Trophoblast cell (in vitro differentiated cells and primary cell): ENCODE data around the gene MIGA1.

Experiments used
- DNase-seq, 2 donors: peaks; one replicate each; pipeline ENCODE4 v3.0.0-alpha.2; 2016
- H2AFZ ChIP-seq: 2 replicates; pipeline ENCODE4 v1.6.1; 2013; ENCODE audit warnings: low read length, moderate library complexity, mild to moderate bottlenecking; ENCODE audit not compliant: insufficient read depth, poor library complexity
- H2AK5ac ChIP-seq: 2 replicates; pipeline ENCODE4 v1.6.1; 2013; ENCODE audit warnings: mild to moderate bottlenecking, low read length
- H2BK120ac ChIP-seq: 2 replicates; pipeline ENCODE4 v1.6.1; 2013; ENCODE audit warnings: low read length, mild to moderate bottlenecking, moderate library complexity; ENCODE audit not compliant: insufficient read depth, poor library complexity
- H2BK12ac ChIP-seq: 2 replicates; pipeline ENCODE4 v1.6.1; 2013; ENCODE audit warnings: mild to moderate bottlenecking, low read length, moderate library complexity
- H2BK5ac ChIP-seq: 2 replicates; pipeline ENCODE4 v1.6.1; 2013; ENCODE audit warnings: low read length, low read depth, moderate library complexity, mild to moderate bottlenecking; ENCODE audit not compliant: poor library complexity
- H3K14ac ChIP-seq: 2 replicates; pipeline ENCODE4 v1.6.1; 2013; ENCODE audit warnings: mild to moderate bottlenecking, low read length
- H3K18ac ChIP-seq: 2 replicates; pipeline ENCODE4 v1.6.1; 2013; ENCODE audit warnings: mild to moderate bottlenecking, low read length
- H3K23ac ChIP-seq: 2 replicates; pipeline ENCODE4 v1.6.1; 2013; ENCODE audit warnings: low read length
- H3K27ac ChIP-seq: 2 replicates; pipeline ENCODE4 v1.5.1; 2013; ENCODE audit warnings: low read depth, mild to moderate bottlenecking, inconsistent platforms, low read length, moderate library complexity
- H3K27me3 ChIP-seq: 2 replicates; pipeline ENCODE4 v1.6.1; 2013; ENCODE audit warnings: inconsistent platforms, mild to moderate bottlenecking, low read length, moderate library complexity; ENCODE audit not compliant: insufficient read depth
- H3K36me3 ChIP-seq, 2 experiments: 1 replicate in 1 of 2; 2 replicates in 1 of 2; pipeline ENCODE4 v1.6.1; 2013; ENCODE audit warnings: low read length in 2 of 2, mild to moderate bottlenecking in 2 of 2, moderate library complexity in 1 of 2; ENCODE audit not compliant: insufficient read depth in 2 of 2, control insufficient read depth in 1 of 2
- H3K4ac ChIP-seq: 2 replicates; pipeline ENCODE4 v1.6.1; 2013; ENCODE audit warnings: low read depth, mild to moderate bottlenecking, low read length, moderate library complexity
- H3K4me1 ChIP-seq, 2 experiments: 1 replicate in 1 of 2; 2 replicates in 1 of 2; pipeline ENCODE4 v1.6.1; 2013; ENCODE audit warnings: low read length in 2 of 2, mild to moderate bottlenecking in 2 of 2, moderate library complexity in 1 of 2; ENCODE audit not compliant: insufficient read depth in 2 of 2, control insufficient read depth in 1 of 2
- H3K4me2 ChIP-seq: 2 replicates; pipeline ENCODE4 v1.6.1; 2013; ENCODE audit warnings: inconsistent platforms, mild to moderate bottlenecking, low read length, moderate library complexity
- H3K4me3 ChIP-seq: 2 replicates; pipeline ENCODE4 v1.5.1; 2013; ENCODE audit warnings: mild to moderate bottlenecking, low read depth, low read length, inconsistent platforms
- H3K79me1 ChIP-seq: one replicate; pipeline ENCODE4 v1.6.1; 2013; ENCODE audit warnings: low read length
- H3K79me2 ChIP-seq: 2 replicates; pipeline ENCODE4 v1.6.1; 2013; ENCODE audit warnings: low read length, mild to moderate bottlenecking; ENCODE audit not compliant: control insufficient read depth, insufficient read depth, poor library complexity
- H3K9ac ChIP-seq: 2 replicates; pipeline ENCODE4 v1.6.1; 2013; ENCODE audit warnings: mild to moderate bottlenecking, low read length
- H3K9me3 ChIP-seq: 2 replicates; pipeline ENCODE4 v1.6.1; 2013; ENCODE audit warnings: low read depth, mild to moderate bottlenecking, control low read depth, inconsistent platforms, low read length; ENCODE audit not compliant: insufficient read depth
- H4K12ac ChIP-seq: 2 replicates; pipeline ENCODE4 v1.6.1; 2013; ENCODE audit warnings: low read depth, mild to moderate bottlenecking, low read length, moderate library complexity
- H4K8ac ChIP-seq: 2 replicates; pipeline ENCODE4 v1.6.1; 2013; ENCODE audit warnings: low read depth, mild to moderate bottlenecking, low read length, moderate library complexity
- H4K91ac ChIP-seq: one replicate; pipeline ENCODE4 v1.6.1; 2013; ENCODE audit warnings: low read depth, mild to moderate bottlenecking, low read length, moderate library complexity
- WGBS: extraction: QIAGEN DNeasy Blood & Tissue Kit; methylation state at CpG from one replicate; pipeline ENCODE4 v1.1.7; 2013; ENCODE audit warnings: missing lambda C conversion rate; ENCODE audit not compliant: insufficient read length, insufficient coverage; ENCODE audit errors: extremely low coverage; 5-methylcytosine and 5-hydroxymethylcytosine counted together

The MIGA1 gene

GRCh38 chr1:77882411-77882810 is 103.0 kb downstream of the MIGA1 start:
- Histone ChIP-seq H3K14ac (no peak overlapping the region), H3K79me2 (no peaks in the 10 kb centered on the region), H3K4me2 (no peak overlapping the region), H3K4me3 (no peak overlapping the region), H3K4me1 (no peaks in the 10 kb centered on the region), H3K4ac (no peak overlapping the region), H3K23ac (no peak overlapping the region), H3K36me3 (no peaks in the 10 kb centered on the region), H4K8ac (no peak overlapping the region), H2BK5ac (no peak overlapping the region), H3K27me3 (no peaks in the 10 kb centered on the region), H3K9ac (no peak overlapping the region), H3K18ac (no peak overlapping the region), H3K79me1 (no peaks in the 10 kb centered on the region), H4K12ac (no peak overlapping the region), H2BK120ac (no peak overlapping the region), H3K27ac (no peak overlapping the region), H2AK5ac (no peak overlapping the region), H3K9me3 (no peaks in the 10 kb centered on the region), H2BK12ac (no peak overlapping the region), H4K91ac (no peak overlapping the region), H2AFZ (no peak overlapping the region)
- no CpG with 5 or more reads among the region's 2 CpGs for WGBS
- no peak for DNase-seq

GRCh38 chr1:77888081-77888780 is 108.8 kb downstream of the MIGA1 start, which contains the start of gene NEXN:
Gene NEXN (plus strand): TSS chr1:77888624. CDS start chr1:77916107, 27,483 bp downstream.
- peak within 1 kb of the TSS; percentile 67 for H4K12ac ChIP-seq
- no peaks in the 10 kb centered on the region for H3K27me3 ChIP-seq
- peaks cover 11% of the 10 kb centered on the region for H3K79me2 ChIP-seq
- no CpG with 5 or more reads among the region's 36 CpGs for WGBS
- no peaks in the 10 kb centered on the region for H3K36me3 ChIP-seq
- H3K4me1 ChIP-seq: no peaks in the 10 kb centered on the region
- H2AK5ac ChIP-seq: no peak within 1 kb of the TSS
- peak within 1 kb of the TSS; percentile 97 for H3K14ac ChIP-seq
- peak within 1 kb of the TSS; percentile 95 for H2BK5ac ChIP-seq
- H4K91ac ChIP-seq: peak within 1 kb of the TSS; percentile 75
- peak within 1 kb of the TSS; percentile 26 for H3K4ac ChIP-seq
- peak; percentile 46 to 64 for DNase-seq
- peak within 1 kb of the TSS; percentile 93 for H4K8ac ChIP-seq
- peak within 1 kb of the TSS; percentile 98 for H3K27ac ChIP-seq
- H3K18ac ChIP-seq: peak within 1 kb of the TSS; percentile 95
- peak within 1 kb of the TSS; percentile 86 for H2BK12ac ChIP-seq
- peak within 1 kb of the TSS; percentile 93 for H2AFZ ChIP-seq
- H3K23ac ChIP-seq: no peak within 1 kb of the TSS
- peak within 1 kb of the TSS; percentile 94 for H2BK120ac ChIP-seq
- peaks cover 11% of the 10 kb centered on the region for H3K79me1 ChIP-seq
- no peaks in the 10 kb centered on the region for H3K9me3 ChIP-seq
- peak within 1 kb of the TSS; percentile 71 for H3K4me2 ChIP-seq
- H3K4me3 ChIP-seq: peak within 1 kb of the TSS; percentile 86
- H3K9ac ChIP-seq: peak within 1 kb of the TSS; percentile 92

GRCh38 chr1:77888781-77889642 is 109.6 kb downstream of the MIGA1 start:
- Histone ChIP-seq H3K79me1 (peaks cover 11% of the 10 kb centered on the region), H3K18ac (peak overlapping the region; percentile 88), H3K36me3 (peaks cover 0 to 3% of the 10 kb centered on the region in 2 experiments), H3K9me3 (no peaks in the 10 kb centered on the region), H4K12ac (peak overlapping the region; percentile 66), H3K27ac (peak overlapping the region; percentile 98), H2AK5ac (no peak overlapping the region), H4K91ac (peak overlapping the region; percentile 75), H3K4me2 (peak overlapping the region; percentile 71), H3K9ac (peak overlapping the region; percentile 92), H3K23ac (no peak overlapping the region), H2BK5ac (peak overlapping the region; percentile 95), H4K8ac (peak overlapping the region; percentile 82), H2BK120ac (peak overlapping the region; percentile 94), H2BK12ac (peak overlapping the region; percentile 13), H3K4me3 (peak overlapping the region; percentile 86), H3K4me1 (no peaks in the 10 kb centered on the region), H3K4ac (peak overlapping the region; percentile 26), H3K14ac (peak overlapping the region; percentile 91), H3K27me3 (no peaks in the 10 kb centered on the region), H3K79me2 (peaks cover 11% of the 10 kb centered on the region), H2AFZ (peak overlapping the region; percentile 93)
- WGBS: no CpG with 5 or more reads among the region's 46 CpGs
- peak; percentile 33 to 79 for DNase-seq

- no peak overlapping the region for H4K8ac ChIP-seq
- no peaks in the 10 kb centered on the region for H3K9me3 ChIP-seq
- H3K36me3 ChIP-seq: peaks cover 0 to 3% of the 10 kb centered on the region in 2 experiments
- no CpG with 5 or more reads among the region's 7 CpGs for WGBS
- H3K14ac ChIP-seq: no peak overlapping the region
- no peak overlapping the region for H3K18ac ChIP-seq
- no peak overlapping the region for H4K12ac ChIP-seq
- no peak overlapping the region for H3K27ac ChIP-seq
- no peak overlapping the region for H3K4me3 ChIP-seq
- H3K4me2 ChIP-seq: peak overlapping the region; percentile 71
- peak; percentile 60 to 79 for DNase-seq
- H3K79me2 ChIP-seq: peaks cover 11% of the 10 kb centered on the region
- H3K23ac ChIP-seq: no peak overlapping the region
- H3K9ac ChIP-seq: no peak overlapping the region
- no peak overlapping the region for H2AK5ac ChIP-seq
- H2AFZ ChIP-seq: no peak overlapping the region
- no peak overlapping the region for H2BK120ac ChIP-seq
- no peak overlapping the region for H2BK12ac ChIP-seq
- H4K91ac ChIP-seq: no peak overlapping the region
- H3K4me1 ChIP-seq: no peaks in the 10 kb centered on the region
- H3K27me3 ChIP-seq: no peaks in the 10 kb centered on the region
- no peak overlapping the region for H2BK5ac ChIP-seq
- peaks cover 11% of the 10 kb centered on the region for H3K79me1 ChIP-seq
- H3K4ac ChIP-seq: no peak overlapping the region
These were observed 110.2 kb downstream of the MIGA1 start for GRCh38 chr1:77889671-77890070.
